ENCODE measurements around the gene AIG1.

The AIG1 gene

DNA sequence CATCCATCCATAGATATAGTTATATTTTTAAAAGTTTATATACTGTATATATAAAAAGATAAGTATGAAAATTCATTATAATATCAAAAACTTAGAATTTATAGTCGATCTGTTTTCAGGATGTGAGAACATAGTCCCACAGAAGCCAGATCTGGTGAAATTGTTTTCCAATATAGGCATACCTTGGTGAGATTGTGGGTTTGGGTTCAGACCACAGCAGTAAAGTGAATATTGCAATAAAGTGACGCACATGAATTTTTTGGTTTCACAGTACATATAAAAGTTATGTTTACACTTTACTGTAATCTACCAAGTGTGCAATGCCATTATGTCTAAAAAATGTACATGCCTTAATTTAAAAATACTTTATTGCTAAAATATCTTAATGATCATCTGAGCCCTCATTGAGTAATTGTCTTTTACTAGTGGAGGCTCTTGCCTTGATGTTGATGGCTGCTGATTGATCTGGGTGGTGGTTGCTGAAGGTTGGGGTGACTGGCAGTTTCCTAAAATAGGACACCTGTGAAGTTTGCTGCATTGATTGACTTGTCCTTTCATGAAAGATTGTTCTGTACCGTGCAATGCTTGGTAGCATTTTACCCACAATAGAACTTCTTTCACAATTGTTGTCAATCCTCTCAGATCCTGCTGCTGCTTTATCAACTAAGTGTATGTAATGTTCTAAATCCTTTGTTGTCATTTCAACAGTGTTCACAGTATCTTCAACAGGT lies 29.8 kb downstream of the AIG1 start:
- no peak overlapping the region for H3K27ac ChIP-seq

DNA sequence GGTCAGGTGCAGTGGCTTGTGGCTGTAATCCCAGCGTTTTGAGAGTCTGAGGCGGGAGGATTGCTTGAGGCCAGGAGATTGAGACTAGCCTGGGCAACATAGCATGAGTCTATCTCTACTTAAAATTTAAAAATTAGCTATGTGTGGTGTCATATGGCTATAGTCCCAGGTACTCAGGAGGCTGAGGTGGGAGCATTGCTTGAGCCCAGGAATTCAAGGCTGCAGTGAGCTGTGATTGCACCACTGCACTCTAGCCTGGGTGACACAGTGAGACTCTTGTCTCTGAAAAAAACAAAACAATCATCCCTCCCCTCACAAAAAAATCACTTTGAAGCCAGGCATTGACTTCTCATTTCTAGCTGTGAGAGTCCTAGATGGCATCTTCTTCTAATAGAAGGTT lies 32.1 kb downstream of the AIG1 start:
- TF ChIP-seq, protein P1, sequence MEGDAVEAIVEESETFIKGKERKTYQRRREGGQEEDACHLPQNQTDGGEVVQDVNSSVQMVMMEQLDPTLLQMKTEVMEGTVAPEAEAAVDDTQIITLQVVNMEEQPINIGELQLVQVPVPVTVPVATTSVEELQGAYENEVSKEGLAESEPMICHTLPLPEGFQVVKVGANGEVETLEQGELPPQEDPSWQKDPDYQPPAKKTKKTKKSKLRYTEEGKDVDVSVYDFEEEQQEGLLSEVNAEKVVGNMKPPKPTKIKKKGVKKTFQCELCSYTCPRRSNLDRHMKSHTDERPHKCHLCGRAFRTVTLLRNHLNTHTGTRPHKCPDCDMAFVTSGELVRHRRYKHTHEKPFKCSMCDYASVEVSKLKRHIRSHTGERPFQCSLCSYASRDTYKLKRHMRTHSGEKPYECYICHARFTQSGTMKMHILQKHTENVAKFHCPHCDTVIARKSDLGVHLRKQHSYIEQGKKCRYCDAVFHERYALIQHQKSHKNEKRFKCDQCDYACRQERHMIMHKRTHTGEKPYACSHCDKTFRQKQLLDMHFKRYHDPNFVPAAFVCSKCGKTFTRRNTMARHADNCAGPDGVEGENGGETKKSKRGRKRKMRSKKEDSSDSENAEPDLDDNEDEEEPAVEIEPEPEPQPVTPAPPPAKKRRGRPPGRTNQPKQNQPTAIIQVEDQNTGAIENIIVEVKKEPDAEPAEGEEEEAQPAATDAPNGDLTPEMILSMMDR (conservative IDR thresholded peaks at IDR 0.05) = no peak
- no peak overlapping the region for H3K27ac ChIP-seq

More for the DNA sequence above, 29.8 kb downstream of the AIG1 start:
- TF ChIP-seq, protein P1 (conservative IDR thresholded peaks at IDR 0.05) = no peak

DNA sequence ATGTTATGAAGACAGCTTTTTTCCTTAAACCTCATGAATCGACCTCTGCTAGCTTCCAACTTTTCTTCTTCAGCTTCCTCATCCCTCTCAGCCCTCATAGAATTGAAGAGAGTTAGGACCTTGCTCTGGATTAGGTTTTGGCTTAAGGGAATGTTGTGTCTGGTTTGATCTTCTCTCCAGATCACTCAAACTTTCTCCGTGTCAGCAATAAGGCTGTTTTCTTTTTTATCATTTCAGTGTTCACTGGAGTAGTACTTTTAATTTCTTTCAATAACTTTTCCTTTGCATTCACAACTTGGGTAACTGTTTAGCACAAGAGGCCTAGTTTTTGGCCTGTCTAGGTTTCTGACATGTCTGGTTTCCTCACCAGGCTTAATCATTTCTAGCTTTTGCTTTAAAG lies 32.6 kb downstream of the AIG1 start:
- TF ChIP-seq, protein P1 (conservative IDR thresholded peaks at IDR 0.05) = no peak
- H3K27ac ChIP-seq = no peak overlapping the region

DNA sequence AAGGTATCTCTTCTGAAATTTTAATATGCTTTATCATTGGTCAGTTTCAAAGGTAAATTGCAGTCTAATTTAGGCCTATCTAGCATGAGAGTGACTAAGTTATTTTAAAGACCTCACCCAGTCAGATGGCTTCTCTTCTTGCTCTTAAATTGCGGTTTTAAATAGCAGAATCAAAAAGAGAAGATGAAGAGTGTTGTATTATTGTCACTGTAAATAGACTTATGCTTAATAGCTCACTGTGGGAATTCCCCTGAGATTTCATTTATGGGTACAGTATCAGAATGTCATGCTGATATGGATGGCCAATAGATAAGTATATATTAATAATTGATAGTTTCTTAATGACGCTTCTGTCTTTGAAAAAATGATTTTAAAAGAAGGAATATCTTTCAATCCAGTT lies 35.7 kb downstream of the AIG1 start:
- TF ChIP-seq, protein P1 (conservative IDR thresholded peaks at IDR 0.05) = no peak
- H3K27ac ChIP-seq = no peak overlapping the region

DNA sequence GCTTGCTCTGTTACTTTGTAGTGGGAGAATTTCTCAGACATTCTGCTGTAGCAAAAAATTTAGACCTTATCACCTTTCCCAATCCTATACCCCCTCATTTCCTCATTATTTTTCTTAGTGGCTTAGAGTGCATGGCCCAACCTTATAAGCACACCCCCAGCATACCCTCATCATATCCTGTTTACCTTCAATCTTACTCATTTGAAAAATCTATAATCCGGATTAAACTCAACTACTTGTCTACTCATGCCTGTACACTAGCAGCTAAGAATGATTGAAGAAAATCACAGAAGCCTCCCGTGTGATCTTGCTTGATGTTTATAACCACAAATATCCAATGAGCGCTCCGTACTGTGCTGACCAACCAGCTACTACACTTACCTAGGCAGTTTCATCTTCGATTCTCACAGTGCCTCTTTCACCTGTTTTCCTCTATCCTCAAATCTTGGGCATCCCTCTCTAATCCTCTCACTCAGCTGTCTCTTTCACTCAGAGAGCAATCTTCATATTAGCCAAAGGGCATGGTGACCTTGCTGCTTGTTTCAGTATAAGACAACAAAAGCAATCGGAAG lies 36.6 kb downstream of the AIG1 start:
- TF ChIP-seq, protein P1 (conservative IDR thresholded peaks at IDR 0.05) = no peak
- H3K27ac ChIP-seq = no peak overlapping the region

DNA sequence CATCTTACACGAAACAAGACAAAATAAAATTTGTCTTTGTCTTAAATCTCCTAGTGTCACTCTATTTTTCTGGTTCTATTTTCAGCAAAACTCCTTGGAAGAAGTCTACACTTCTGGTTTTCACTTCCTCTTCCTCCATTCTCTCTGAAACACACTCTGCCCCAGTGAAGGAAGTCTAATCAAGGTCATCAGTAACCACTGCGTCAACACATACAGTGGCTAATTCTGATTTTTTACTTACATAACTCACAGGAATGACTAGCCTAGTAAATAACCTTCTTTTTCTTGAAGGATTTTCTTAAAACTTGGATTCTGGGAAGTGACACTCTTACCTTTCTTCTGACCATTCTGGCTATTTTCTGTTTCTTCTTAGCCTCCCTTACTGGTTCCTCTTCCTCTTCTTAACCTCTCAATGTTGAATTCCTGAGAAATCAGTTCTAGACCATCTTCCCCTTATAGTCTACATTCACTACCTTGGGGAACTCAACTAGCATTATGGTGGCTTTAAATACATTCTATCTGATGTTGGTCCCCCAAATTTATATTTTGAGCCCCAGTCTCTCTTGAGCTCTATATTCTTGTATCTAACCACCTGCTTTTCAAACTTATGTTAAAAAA lies 37.5 kb downstream of the AIG1 start:
- H3K27ac ChIP-seq = no peak overlapping the region
- TF ChIP-seq, protein P1 (conservative IDR thresholded peaks at IDR 0.05) = no peak

DNA sequence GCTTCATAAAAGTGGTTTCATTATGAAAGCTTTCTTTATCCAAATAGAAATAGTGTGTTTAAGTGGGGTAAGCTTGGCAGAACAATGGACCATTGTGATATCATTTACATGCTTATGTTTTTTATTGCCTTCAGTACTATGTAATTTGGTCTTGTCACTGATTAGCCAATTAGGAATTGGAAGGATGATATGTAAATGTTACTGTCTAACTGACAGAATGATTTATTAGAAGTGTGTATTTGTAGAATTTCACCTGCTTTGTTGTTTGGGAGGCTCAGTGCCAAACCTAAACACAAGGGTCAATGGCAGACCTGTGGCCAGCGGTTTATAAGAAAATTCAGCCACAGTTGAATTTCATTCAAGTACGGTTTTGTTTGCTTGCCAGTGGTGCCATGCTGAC lies 39.0 kb downstream of the AIG1 start:
- no peak overlapping the region for H3K27ac ChIP-seq
- TF ChIP-seq, protein P1 (conservative IDR thresholded peaks at IDR 0.05) = no peak
